Activated CD4-positive, CD25-positive, alpha-beta regulatory T cell treated with anti-CD3 and anti-CD28 coated beads, Interleukin-2, amount 50 U/mL, for 16 hours (primary cell): ENCODE results near the gene SRRM5.
A peak's percentile ranks its signal among the peaks of the same experiment; 100 is the strongest.
"Not testable (repeated sequence)": the region's sequence is repeated elsewhere in the genome, so short reads cannot be mapped to it uniquely, and the experiment has no call there.

ENCODE experiments used
- DNase-seq: peaks from one replicate; pipeline ENCODE4 v3.0.0-alpha.2; 2020; ENCODE audit warnings: low read depth, low spot score

The SRRM5 gene

DNA sequence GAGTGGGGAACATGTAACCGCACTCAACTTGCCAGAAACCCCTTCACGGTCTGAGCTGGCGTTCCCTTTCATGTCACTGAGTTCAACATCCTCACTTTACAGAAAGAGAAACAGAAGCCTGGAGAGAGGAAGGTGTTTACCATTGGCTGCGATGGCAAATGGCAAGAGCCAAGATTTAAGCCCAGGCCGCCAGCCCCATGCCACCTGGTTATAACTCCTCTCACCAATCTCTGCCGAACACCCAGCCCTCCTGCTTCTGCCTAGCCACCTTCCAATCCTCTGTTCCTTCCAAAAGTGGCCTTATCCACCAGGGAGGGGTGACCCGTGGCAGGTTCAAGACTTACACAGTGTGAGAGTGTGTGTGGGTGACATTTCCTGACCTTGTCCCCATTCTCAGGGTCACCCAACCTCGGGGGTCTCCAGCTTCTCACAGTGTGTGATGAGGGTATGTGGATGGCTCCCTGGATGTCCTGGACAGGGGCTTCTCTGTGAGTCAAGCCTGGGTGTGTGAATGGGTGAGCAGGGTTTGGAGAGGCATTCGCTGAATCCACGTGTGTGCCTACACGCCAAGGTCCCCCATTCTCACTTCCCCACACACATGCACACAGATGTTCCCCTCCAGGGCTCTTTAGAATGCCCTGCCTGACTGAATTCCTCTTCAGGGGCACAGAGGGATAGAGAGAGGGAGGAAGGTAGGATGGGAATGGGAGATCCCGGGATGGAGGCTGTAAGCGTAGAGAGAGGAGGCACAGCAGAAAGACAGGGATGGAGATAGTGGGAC, 26.5 kb downstream of the SRRM5 start:
- DNase-seq: no peak

- no peak for DNase-seq
These were observed 27.2 kb downstream of the SRRM5 start for GRCh38 chr19:43638995-43639518.

GRCh38 chr19:43639519-43640423, 27.9 kb downstream of the SRRM5 start, which contains the start of gene CADM4:
Gene CADM4 (minus strand): TSS chr19:43639850. CDS start chr19:43639790, 60 bp downstream.
- DNase-seq: no peak

- DNase-seq: no peak
These were observed 28.5 kb downstream of the SRRM5 start for GRCh38 chr19:43640424-43640757.

DNA sequence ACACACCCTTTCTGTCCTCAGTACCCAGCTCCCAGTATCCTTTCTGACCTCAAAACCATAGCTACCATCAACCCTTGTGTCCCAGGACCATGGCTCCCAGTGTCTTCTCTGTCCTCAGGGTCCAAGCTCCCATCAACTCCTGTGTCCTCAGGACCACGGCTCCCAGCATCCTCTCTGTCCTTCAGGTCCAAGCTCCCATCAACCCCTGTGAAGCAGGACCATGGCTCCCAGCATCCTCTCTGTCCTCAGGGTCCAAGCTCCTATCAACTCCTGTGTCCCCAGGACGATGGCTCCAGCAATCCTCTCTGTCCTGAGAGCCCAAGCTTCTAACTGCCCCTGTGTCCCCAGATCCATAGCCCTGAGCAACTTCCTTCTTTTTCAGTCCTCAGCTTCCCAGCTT, 29.4 kb downstream of the SRRM5 start:
- DNase-seq: no peak

DNA sequence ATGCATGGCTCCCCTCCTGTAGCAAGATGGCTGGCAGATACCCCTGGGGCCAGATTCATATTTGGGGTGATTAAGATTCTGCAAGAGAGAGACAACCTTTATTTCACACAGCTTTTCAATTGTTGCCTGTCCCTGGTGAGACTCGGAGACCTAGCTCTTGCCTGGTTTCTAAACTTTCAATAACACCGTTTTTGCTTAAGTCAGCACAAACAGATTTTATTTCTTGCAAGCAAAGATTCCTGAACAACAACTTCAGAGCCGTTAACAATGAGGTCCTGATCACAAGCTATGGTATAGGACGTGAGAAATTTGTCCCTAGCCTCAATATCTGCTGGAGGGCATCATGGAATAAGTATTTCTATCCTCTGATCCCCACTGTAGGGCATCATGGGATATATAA, 30.6 kb downstream of the SRRM5 start:
- DNase-seq: no peak

GRCh38 chr19:43643326-43643725, 31.4 kb downstream of the SRRM5 start:
- no peak for DNase-seq

- no peak for DNase-seq
These were observed 32.3 kb downstream of the SRRM5 start for GRCh38 chr19:43644181-43644580.

DNA sequence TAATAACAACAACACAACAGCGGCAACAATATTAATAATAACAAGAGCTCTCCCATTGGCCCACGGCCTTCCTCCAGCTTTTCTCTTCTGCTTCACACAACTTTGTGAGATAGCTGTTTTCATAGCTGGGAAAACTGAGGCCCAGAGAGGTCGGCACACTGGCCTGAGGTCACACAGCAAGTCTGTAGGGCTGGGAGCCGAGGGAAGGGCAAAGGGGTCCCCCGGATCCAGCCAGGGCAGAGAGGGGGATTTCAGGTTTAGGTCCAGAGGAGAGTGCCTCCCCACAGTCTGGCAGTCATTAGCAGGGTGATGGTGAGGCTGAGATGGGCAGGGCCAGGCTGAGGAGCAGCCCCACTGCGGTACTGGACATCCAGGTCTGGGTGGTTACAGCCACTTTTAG, 36.7 kb downstream of the SRRM5 start:
- DNase-seq: no peak

GRCh38 chr19:43649514-43649913, 37.6 kb downstream of the SRRM5 start:
- no peak for DNase-seq

GRCh38 chr19:43650276-43650675, 38.4 kb downstream of the SRRM5 start:
- not testable (repeated sequence) for DNase-seq

DNA sequence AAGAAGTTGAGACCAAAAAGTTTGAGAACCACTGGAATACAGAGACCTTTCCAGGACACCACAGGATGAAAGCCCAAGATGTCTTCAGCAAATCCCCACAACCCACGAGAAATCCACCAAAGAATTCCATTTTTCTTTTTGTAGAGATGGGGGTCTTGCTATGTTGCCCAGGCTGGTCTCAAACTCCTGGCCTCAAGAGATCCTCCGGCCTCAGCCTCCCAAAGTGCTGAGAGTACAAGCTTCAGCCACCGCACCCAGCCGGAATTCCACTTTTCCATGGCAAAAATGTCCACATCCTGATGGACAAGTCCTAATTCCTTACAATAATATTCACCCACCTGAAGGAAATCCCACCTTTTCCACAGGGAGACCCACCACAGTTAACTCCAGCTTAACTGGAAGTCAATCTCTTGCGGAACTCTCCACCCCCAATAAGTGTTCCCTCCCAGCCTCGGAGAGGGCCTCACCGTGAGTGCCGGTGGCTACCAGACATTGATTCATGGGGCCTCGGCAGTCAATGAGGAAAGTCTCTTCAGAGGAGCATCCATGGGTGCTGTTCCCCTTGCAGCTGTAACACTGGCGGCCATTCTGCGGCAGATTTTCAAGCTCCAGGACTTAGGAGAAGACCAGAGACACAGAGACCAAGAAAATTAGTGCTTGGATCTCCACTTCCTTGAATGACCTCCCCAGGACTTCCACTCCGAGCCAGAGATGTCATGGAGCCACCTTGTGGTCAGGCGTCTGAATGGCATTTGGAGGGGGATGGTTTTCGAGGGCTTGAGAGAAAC, 40.1 kb downstream of the SRRM5 start:
- peak; percentile 18 for DNase-seq

DNA sequence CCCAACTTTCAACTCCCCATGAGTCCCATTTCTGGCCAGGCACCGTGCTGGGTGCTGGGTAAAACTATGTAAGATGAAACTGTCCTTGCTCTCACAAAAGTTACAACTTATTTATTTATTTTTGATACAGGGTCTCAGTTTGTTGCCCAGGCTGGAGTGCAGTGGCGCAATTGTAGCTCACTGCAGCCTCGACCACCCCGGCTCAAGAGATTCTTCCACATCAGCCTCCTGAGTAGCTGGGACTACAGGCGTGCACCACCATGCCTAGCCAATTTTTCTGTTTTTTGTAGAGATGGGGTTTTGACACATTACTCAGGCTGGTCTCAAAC, 40.6 kb downstream of the SRRM5 start:
- DNase-seq: no peak

DNA sequence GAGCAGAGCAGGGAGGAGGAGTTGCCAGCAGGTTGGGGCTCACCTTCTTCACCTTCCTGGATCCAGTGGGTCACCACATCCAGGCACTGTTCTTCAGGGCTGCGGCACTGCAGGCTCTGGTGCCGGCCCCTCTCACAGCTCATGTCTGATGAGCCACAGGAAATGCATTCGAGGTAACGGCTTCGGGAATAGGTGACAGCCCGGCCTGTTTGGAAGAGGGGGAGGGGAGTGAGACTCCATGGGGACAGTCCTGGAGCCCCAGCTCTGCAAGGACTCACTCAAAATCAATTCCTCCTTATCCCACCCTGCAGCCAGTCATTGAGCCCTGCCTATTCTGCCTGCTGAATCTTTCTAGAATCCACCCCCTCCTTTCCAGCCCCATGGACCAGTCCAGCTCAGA, 44.5 kb downstream of the SRRM5 start:
- no peak for DNase-seq

DNA sequence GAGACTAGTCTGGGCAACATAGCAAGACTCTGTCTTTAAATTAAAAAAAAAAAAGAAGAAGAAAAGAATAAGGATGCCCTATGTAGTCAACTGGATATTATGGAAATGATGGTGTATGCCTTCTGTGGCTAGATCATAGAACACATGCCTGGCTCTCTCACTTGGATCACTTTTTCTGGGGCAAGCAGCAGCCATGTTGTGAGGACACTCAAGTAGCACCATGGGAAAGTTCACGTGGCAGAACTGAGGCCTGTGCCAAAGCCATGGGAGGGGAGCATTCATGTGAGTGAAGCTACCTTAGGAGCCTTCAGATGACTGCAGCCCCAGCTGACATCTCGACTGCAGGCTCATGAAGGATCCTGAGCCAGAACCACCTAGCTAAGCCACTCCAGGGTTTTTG, 46.1 kb downstream of the SRRM5 start:
- no peak for DNase-seq

GRCh38 chr19:43658494-43658893, 46.6 kb downstream of the SRRM5 start:
- no peak for DNase-seq

- no peak for DNase-seq
These were observed 48.5 kb downstream of the SRRM5 start for GRCh38 chr19:43660301-43660970.

- DNase-seq: no peak
These were observed 49.1 kb downstream of the SRRM5 start for GRCh38 chr19:43660971-43661360.

GRCh38 chr19:43662487-43662886, 50.6 kb downstream of the SRRM5 start:
- DNase-seq: no peak

DNA sequence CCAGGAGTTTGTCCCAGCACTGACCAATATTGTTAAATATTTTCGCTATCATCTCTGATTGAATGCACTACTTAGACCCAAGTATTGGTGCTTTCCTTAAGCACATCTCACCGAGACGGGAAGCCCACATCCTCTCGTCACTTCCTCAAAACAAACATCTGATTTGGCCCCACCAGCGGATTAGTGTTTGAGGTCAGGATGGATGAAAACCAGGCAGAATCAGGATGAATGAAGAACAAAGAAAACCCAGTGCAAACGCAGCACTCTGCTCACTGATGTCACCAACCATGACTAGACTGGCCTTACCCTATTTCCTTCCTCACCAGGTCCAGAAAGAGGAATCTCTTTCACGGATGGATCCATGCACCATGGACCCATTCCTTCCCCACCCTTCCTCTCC, 52.1 kb downstream of the SRRM5 start:
- no peak for DNase-seq
